GM21737 (cell line): Measurements from ENCODE around the gene FRAT2.
"Not testable (repeated sequence)": the region's sequence is repeated elsewhere in the genome, so short reads cannot be mapped to it uniquely, and the experiment has no call there.

Source experiments
- ATAC-seq: cut with Tn5 transposase; IDR thresholded peaks from one replicate; pipeline ENCODE4 v1.9.1; 2021; ENCODE audit warnings: mild to moderate bottlenecking, moderate library complexity; ENCODE audit not compliant: unreplicated experiment

FRAT2 gene

DNA sequence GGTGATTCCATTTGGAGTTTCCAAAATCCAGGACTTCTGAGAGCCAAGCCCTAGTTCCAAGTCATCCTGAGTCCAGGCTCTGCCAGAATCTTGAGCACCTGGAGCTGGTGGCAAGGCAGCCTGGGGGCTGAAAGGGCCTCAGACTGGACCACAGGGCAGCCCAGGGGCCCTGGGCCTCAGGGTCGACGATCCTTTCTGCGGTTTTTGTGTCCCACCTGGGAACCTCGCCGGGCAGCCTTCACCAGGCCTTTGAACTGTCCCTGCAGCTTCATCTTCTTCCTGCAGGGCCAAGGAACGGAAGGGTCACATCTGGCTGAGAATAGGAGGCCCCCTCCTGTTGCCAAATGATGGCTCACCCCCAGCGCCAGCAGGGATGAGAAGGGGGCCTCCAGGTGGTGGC, 22.4 kb upstream of the FRAT2 start:
- ATAC-seq = no peak

DNA sequence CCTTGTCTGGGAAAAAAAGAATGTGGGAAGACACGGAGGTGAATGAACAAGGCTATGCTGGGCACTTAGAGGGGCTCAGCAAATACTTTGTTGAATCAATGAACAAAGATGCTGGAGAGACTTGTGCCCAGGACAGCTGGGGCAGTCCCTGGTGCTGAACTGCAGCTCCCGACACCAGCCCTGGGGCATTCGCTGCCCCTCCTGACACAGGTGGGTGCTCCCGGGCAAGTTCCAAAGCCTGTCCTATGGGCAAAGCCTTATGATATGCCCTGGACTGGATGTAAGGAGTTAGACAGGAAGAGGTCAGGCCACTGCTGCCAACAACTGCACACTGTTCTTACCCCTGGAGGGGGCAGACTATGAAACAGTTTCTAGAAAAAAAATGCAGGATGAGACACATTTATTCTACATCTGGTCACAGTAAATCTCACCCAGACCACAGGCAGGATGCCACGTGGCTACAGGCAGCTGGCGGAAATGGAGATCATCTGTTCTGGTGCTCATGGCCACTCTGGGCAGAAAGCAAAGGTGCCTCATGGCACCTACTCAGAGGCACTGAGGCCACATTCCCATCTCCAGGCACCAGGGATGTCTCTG, 21.9 kb upstream of the FRAT2 start:
- no peak for ATAC-seq

DNA sequence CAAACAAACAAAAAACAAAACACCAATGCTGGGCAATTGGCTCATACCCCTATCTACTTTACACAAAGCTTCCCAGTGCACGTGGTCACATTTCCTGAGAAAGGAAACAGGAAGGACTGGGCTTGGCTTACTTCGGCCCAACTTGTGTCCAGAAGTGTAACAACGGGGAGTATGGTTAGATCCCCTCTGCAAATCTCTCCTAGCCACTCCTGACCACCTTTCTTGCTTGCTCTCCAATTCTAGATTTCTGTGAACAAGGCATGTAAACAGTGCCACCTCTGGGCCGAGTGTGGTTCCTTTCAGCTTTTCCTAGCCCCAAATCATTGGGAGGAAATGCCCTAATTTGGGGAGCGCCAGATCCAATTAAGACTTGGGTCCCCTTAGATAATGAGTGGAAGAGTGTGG, 21.0 kb upstream of the FRAT2 start:
- ATAC-seq = no peak

DNA sequence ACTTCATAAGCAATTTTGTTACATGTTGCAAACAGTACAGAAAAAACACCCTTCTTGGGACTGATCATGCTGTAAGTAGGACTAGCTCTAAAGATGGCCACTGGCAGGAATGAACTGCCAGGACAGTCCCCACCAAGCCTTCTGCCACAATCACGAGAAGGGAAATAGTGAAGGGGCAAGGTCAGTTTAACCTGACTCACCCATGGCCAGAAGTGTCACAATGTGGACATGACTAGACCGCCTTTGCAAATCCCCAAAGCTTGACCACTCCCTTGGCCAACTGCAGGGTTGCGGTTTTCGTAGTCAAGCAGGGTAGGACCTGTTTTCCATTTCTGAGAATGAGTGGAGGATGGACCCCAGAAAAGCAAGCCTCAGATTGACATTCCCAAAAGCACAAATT, 19.4 kb upstream of the FRAT2 start:
- ATAC-seq = no peak

DNA sequence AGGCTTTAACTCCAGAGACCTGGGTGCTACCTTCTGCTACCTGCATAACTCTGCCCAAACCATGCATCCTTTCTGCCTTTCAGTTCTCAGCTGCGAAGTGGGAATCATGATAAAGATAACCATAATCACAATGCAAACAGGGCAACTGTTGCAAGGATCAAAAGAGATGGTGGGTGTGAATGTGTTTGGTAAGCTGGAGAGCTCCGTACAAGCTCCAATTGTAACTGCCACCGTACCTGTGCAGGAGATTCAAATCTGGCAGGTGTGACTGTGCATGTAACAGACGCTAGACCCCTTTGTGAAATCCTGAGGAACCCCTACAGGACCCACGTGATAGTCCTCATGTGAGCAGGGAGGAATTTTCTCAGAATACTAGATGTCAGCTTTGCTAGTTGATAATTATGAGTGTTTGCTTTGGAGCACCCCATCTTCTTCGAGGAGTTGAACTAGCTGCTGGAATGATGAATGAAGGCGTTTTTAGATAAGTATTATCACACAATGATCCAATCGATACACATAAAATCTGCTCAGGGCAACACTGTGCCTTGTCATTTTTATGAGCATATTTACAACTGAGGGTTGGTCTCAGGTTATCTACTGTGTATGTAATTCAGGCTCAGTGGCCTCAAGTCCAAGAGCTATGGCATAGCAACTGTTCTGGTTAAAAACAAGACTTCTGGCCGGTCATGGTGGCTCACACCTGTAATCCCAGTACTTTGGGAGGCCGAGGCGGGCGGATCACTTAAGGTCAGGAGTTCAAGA, 15.4 kb upstream of the FRAT2 start:
- ATAC-seq = no peak

DNA sequence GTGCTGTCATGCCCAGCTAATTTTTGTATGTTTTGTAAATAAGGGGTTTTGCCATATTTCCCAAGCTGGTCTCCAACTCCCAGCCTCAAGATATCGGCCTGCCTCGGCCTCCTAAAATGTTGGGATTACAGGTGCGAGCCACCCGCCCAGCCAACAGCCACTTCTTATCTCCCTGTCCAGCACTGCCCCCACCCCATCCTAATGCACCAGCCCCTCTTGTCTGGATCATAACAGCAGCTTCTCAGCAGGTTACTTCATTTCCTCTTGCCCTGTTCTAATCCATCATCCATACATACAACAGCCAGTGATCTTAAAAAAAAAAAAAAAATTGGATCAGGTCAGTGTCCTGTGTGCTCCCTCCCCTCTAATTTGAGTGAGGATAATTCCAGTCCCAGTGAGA, 12.8 kb upstream of the FRAT2 start:
- ATAC-seq = no peak

DNA sequence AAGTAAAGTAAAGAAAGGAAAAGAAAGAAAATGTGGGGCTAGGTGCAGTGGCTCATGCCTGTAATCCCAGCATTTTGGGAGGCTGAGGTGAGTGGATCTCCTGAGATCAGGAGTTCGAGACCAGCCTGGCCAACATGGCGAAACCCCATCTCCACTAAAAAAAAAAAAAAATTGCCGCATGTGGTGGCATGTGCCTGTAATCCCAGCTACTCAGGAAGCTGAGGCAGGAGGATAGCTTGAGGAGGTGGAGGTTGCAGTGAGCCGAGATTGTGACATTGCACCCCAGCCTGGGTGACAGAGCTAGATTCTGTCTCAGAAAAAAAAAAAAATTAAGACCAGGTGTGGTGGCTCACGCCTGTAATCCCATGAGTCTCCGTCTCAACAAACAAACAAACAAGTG, 9.1 kb upstream of the FRAT2 start:
- ATAC-seq = not testable (repeated sequence)

DNA sequence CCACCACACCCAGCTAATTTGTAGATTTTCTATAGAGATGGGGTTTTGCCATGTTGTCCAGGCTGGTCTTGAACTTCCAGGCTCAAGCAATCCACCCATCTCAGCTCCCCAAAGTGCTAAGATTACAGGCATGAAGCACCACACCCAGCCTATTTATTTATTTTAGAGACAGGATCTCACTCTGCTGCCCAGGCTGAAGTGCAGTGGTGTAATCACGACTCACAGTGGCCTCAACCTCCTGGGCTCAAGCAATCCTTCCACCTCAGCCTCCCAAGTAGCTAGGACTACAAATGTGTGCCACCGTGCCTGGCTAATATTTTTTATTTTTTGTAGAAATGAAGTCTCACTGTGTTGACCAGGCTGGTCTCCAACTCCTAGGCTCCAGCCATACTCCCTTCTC, 6.9 kb upstream of the FRAT2 start:
- no peak for ATAC-seq

DNA sequence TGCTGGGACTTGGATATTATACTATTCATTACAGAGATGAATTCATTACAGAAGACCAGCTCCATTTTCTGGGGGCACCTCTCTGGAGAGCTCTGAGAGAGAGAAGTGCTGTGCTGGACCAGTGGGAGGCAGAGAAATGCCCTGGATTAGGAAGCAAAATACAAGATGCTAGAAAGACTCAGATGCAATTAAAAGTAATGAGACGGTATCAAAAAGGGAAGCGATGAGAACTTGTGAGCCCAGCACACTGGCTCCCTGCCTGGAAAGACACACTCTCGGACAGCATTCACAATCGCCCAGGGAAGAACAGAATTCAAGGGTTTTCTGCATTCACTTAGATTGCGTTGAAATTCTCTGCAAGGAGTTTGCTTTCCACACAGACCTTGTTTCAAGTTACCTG, 3.5 kb upstream of the FRAT2 start:
- no peak for ATAC-seq

DNA sequence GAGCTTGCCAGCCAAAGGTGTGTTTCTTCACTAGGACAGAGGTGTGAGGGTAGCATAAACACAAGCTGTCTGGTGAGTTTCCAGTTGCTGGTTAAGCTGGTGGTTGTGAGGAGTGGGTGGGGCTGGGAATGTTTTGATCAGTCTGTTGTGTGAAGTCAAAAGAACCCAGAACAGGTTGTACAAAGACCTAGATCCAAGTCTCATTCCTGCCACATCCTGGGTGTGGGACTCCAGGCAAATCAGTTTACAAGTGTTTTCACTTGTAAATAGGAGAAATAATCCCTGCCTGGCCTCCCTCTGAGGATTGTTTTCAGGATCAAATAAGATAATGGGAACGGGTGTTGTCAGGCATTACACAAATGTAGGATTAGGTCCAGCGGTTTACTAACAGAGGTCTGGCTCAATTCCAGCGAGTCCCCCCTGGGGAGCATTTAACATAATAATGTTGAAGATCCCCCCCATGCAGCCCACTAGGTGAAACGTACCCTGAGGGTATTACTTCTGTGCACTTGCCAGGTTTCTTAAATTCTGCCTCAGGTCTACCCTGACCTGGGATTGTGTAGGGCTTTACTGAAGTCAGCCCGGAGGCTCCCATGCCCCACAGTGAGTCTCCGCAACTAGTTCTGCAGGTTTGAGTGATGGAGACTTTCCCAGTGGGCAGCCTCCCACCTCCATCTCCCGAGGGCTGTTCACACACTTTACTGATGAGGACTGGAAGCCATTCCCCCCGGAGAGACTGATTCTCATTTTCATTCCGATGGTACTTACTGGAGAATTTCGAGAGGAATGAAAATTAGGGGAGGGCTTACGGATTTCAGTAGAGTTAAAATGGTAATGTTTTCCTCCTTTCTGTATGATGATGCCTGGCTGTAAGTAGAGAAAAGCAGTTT, 2.7 kb upstream of the FRAT2 start:
- no peak for ATAC-seq

DNA sequence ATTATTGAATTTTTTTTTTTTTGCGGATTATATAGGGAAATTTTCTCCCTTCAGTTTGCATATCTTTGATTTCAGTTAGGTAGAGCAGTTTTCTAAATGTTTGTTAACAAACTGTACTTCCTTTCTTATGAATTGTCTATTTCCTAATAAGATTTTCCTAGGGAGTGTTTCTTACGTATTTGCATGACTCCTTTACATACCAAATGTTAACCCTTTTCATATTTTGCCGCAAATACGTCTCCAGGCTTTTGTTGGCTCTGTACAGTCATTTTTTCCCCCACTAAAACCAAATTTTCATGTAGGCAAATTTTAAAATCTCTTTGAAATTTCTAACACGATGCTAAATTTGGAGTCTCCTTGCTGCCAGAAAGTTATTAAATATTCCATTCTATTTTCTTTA, 1.9 kb upstream of the FRAT2 start:
- ATAC-seq = no peak

DNA sequence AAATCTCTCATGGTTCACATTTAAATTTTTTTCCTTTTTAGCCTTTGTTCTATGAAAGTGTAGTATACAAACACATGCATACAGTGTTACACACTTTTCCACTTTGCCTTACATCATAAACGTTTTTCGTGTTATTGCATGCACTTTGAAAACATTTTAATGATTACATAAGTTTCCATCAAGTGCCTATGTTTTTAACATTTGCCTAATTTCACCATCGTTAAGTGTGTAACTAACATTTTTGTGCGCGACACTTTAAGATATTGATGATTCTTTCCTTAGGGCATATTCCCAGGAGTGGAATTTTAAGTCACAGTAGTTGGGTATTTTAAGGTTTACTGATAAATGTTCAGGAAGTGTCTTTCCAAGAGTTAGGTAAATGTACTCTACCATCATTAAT, 1.5 kb upstream of the FRAT2 start:
- no peak for ATAC-seq

DNA sequence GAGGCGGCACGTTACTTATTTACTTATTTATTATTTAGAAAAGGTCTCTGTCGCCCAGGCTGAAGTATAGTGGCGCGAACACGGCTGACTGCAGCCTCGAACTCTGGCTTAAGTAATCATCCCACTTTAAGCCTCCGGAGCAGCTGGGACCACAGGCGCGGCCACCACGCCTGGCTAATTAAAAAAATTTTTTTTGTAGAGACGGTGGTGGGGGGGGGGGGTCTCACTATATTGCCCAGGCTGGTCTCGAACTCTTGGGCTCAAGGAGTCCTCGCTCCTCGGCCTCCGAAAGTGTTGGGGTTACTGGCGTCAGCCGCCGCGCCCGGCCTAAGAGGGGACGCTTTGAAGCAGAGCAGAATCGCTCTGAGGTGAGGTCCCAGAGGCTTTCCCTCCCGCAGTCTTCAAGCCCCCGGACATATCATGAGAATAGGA, 675 bp upstream of the FRAT2 start:
- ATAC-seq = no peak

DNA sequence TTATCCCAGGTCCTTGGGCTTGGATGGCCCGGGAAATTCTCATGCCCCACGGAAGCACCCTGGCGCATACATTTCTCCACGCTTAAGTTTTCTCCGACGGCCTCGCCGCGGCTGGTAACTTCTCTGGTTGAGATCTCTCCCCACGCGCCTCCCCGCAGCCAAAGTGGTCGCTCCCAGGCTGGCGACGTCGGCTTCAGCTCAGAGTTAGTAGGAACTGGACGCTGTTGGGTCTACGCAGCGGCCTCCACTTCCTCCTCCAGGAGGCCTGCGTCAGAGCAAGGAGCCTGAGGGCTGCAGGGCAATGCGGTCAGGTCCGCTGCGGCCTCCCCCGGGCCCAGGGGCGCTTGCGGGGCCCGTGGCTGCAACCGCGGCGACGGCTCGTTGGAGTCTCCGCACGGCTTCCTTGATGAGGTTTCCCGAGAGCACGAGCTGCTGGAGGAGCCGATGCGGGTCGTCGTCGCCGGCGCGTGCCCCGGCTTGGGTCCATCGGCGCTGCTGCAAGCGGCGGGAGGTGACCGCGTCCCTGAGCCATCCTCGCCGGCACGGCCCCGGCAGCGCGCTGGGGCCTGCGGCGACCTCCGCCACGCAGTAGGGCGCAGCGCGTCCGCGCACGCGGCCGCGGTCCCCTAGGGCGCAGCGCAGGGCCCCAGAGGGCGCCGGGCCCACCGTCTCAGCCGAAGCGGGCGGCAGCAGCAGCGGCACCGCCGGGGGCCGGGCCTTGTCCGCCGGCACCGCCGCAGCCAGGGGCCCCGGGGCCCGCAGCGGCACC, 744 bp downstream of the FRAT2 start:
- ATAC-seq = peak; percentile 12

DNA sequence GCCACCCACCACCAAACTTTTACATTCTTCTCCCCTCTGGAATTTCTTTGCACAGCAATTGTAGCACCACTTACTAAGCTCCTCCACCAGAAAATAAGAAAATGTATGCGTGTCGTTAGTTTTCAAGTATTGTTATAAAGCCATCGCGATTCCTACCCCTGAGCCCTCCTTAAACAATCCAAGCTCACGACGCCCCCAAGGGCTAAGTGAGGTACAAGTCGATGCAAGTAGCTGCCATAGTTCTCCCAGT, 1.3 kb downstream of the FRAT2 start:
- no peak for ATAC-seq

DNA sequence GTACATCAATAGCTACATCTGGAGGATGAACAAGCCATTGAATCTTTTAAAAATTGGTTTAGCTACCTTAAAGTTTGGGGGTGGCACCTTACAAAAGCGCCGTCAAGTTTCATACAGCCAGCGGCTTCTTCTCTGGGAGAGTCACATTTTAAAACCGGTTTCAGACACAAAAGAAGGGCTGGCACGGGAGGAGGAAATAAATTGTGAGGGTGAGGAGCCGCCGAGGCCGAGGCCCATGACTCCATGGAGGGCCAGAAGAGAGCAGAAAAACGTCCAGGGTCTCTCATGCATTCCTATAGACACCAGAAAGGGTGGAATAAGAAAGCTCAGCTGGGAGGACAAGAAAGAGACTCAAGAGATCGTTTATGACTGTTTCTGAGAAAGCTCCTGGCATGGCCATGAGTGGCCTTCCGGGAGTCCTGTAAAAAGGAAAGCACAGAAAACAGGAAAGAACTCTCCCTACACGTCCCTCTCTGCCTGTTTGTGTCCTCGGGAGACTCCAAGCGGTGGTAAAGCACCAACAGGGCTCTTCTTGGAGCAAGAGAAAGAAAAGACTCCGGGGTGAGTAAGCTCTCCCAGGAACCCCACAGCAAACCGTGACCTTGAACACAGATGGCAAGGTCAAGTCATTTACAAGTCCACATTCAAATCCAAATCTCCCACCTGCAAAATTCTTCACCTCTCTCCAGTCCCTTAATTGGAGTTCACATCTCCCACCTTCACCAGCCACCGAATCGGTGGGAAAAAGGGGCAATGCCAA, 1.8 kb downstream of the FRAT2 start:
- no peak for ATAC-seq

DNA sequence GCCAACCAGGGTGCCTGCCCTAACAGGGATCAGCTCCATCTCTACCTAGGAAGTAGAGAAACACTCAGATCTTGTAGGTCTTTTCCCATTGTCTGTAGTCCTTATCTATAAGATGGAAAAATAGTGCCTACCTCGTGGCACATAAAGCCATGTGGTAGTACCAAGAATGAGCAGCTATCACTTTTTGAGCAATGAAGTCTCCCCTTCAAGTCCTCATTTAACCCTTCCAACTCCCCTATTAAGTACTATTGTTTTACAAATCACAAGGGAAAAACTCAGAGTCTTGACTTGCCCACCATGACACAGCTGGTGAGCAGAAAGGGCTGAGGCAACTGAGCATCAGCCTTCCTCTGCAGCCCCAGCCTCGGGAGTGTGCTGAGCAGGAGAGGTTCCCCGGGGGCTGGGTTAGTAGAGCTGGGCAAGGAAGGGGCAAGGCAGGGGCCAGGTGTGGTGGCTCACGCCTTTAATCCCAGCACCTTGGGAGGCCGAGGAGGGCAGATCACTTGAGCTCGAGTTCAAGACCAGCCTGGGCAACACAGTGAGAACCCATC, 3.3 kb downstream of the FRAT2 start:
- ATAC-seq = no peak

DNA sequence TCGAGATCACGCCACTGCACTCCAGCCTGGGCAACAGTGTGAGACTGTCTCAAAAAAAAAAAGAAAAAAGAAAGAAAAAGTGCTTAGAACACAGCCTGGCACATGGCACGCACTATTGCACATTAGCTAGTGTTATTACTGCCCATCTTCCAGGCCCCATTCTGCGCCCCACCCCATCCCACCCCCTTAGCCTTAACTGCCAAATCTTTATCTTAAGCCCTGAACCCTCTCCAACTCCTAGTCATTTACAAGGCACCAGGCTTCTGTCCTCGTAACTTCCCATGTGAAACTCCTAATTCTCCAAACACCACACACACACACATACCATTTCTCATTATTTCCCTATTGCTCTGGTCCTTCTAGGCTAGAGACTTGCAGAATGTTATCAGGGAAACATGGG, 4.8 kb downstream of the FRAT2 start:
- no peak for ATAC-seq

DNA sequence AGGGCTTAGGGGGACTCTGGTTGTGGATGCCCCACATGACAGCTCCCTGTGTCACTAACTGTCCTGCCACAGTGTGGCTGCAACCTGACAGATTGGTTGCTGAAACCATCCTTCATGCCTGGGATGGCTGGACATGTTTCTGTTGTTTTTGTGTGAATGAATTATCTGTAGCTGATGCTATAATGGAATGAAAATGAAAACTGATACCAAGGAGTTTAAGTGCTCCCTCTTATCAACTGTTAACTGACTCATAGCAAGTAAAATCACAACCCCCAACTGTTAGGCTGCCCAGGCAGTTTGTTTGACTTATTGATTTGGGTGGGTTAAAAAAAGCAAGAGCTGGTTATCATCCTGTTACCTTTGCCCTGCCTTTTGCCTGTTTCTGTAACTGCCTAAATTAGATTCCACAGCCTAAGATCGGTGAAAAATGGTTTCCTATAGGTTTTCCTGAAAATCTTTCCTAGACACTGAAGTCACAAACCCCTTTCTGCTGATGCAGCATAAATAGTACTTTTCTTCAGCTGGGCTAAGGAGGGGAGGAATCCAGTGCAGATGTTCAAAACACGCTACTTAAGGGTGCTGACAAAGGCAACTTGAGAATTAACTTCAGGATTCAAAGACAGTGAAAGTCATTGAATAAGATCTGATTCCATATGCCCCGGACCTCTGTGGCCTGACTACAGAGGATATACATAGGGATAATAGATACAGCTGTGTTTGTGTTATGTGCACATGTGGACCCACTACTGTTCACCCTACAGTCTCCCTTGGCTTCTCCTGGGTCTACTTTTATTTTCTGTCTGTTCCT, 5.7 kb downstream of the FRAT2 start:
- ATAC-seq = no peak
